Mammary epithelial cell (primary cell): ENCODE results near the gene MIPOL1.

Experiments used
- EZH2 ChIP-seq: IDR thresholded peaks from 2 replicates; pipeline ENCODE4 v1.6.1; 2012; ENCODE audit warnings: low read length, inconsistent platforms, borderline replicate concordance
- TF ChIP-seq, protein P1 (sequence below), 2 donors: IDR thresholded peaks in 1 of 2; conservative IDR thresholded peaks in 1 of 2; 2 replicates each; pipeline ENCODE4 v1.5.1; 2011 to 2012; ENCODE audit warnings: inconsistent platforms in 2 of 2, low read length in 2 of 2, mild to moderate bottlenecking in 2 of 2, control low read depth in 1 of 2, low read depth in 1 of 2; ENCODE audit not compliant: insufficient read depth in 1 of 2; ENCODE audit errors: extremely low read depth in 1 of 2

DNA sequence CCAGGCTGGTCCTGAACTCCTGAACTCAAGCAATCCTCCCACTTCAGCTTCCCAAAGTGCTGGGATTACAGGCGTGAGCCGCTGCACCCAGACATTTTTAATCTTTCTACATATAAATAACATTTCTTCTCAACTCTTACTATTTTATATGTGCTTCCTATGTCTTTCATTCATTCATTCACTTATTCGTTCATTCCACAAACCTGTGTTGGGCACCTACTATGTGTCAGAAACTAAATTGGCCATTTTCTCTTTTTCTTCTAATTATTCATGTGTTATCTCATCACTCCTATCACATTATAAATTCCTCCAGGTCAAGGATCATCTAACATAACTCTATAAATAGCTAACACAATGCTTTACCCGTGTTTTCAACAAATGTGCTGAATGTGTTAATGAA is 373.7 kb downstream of the MIPOL1 start:
- TF ChIP-seq, protein P1, sequence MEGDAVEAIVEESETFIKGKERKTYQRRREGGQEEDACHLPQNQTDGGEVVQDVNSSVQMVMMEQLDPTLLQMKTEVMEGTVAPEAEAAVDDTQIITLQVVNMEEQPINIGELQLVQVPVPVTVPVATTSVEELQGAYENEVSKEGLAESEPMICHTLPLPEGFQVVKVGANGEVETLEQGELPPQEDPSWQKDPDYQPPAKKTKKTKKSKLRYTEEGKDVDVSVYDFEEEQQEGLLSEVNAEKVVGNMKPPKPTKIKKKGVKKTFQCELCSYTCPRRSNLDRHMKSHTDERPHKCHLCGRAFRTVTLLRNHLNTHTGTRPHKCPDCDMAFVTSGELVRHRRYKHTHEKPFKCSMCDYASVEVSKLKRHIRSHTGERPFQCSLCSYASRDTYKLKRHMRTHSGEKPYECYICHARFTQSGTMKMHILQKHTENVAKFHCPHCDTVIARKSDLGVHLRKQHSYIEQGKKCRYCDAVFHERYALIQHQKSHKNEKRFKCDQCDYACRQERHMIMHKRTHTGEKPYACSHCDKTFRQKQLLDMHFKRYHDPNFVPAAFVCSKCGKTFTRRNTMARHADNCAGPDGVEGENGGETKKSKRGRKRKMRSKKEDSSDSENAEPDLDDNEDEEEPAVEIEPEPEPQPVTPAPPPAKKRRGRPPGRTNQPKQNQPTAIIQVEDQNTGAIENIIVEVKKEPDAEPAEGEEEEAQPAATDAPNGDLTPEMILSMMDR (conservative IDR thresholded peaks at IDR 0.05 in 1 of 2, IDR thresholded peaks at IDR 0.05 in 1 of 2; ENCODE audit: extremely low read depth in 1 of 2, insufficient read depth in 1 of 2, low read depth in 1 of 2, low read length in 2 of 2): no peak
- no peak for TF ChIP-seq EZH2
